ENCODE results near the gene TLE6.
A peak's percentile ranks its signal among the peaks of the same experiment; 100 is the strongest.

TLE6 gene

GRCh38 chr19:2983351-2984214, 6.2 kb downstream of the TLE6 start:
- Histone ChIP-seq H3K36me3 (no peaks in the 10 kb centered on the region), H3K4me3 (ENCODE audit: low read depth, low read length) (peak overlapping the region; percentile 25), H3K9me3 (ENCODE audit: severe bottlenecking) (no peaks in the 10 kb centered on the region), H3K27ac (peak overlapping the region; percentile 70), H3K27me3 (ENCODE audit: insufficient read depth, low read depth, severe bottlenecking) (no peaks in the 10 kb centered on the region)
- TF ChIP-seq CTCF (IDR thresholded peaks at IDR 0.05; ENCODE audit: low read depth, low read length): no peak
- DNase-seq: peak; percentile 92

- Histone ChIP-seq H3K4me3 (ENCODE audit: low read depth, low read length) (peak overlapping the region; percentile 25), H3K27ac (peak overlapping the region; percentile 70), H3K9me3 (ENCODE audit: severe bottlenecking) (no peaks in the 10 kb centered on the region), H3K36me3 (no peaks in the 10 kb centered on the region), H3K27me3 (ENCODE audit: insufficient read depth, low read depth, severe bottlenecking) (no peaks in the 10 kb centered on the region)
- no peak for DNase-seq
- no peak for TF ChIP-seq CTCF (IDR thresholded peaks at IDR 0.05; ENCODE audit: low read depth, low read length)
Observed at GRCh38 chr19:2984215-2984528, 6.8 kb downstream of the TLE6 start.

DNA sequence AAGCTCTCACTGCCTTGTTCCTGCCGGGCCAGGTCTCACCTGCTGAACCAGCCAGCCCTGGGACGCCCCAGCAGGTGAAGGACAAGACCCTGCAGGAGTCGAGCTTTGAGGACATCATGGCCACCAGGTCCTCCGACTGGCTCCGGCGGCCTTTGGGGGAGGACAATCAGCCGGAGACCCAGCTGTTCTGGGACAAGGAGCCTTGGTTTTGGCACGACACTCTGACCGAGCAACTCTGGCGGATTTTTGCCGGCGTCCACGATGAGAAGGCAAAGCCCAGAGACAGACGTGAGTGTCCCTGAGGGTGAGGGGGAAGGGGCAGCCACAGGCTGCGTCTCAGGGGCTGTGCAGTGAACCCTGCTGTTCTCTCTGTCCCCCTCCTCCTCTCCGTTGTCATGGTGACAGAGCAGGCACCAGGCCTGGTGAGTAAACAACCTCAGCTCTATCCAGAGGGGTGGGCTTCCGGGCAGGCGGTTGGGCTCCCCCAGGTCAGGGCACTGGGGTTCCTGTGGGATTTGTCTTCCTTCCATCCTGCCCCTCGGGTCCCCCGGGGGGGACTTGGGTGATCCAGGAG, 9.7 kb downstream of the TLE6 start:
- no peak overlapping the region for H3K4me3 ChIP-seq (ENCODE audit: low read depth, low read length)
- no peak for TF ChIP-seq CTCF (IDR thresholded peaks at IDR 0.05; ENCODE audit: low read depth, low read length)
- H3K27me3 ChIP-seq (ENCODE audit: insufficient read depth, low read depth, severe bottlenecking): no peaks in the 10 kb centered on the region
- DNase-seq: peak; percentile 46
- no peaks in the 10 kb centered on the region for H3K9me3 ChIP-seq (ENCODE audit: severe bottlenecking)
- no peaks in the 10 kb centered on the region for H3K36me3 ChIP-seq
- H3K27ac ChIP-seq: peak overlapping the region; percentile 49

- DNase-seq: no peak
- Histone ChIP-seq H3K36me3 (no peaks in the 10 kb centered on the region), H3K27ac (peak overlapping the region; percentile 40), H3K27me3 (ENCODE audit: insufficient read depth, low read depth, severe bottlenecking) (no peaks in the 10 kb centered on the region), H3K9me3 (ENCODE audit: severe bottlenecking) (no peaks in the 10 kb centered on the region), H3K4me3 (ENCODE audit: low read depth, low read length) (no peak overlapping the region)
- no peak for TF ChIP-seq CTCF (IDR thresholded peaks at IDR 0.05; ENCODE audit: low read depth, low read length)
Observed at GRCh38 chr19:2987797-2988196, 10.4 kb downstream of the TLE6 start.

DNA sequence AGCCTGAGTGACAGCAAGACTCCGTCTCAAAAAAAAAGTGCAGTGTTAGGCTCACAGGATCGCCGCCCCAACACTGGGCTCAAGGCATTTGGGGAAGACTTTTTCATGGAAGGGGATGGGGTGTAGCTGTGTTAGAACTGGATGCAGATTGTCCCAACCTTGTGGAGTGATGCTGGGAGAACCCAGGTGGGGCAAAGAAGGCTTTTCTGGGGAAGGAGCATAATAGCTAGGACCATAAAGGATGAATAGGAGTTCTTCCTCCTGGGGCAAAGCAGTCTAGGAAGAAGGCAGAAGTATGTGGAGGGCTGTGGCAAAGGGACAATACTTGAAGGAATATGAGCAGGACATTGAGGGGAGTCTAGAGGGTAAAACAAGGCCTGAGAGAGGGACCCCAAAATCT, 11.2 kb downstream of the TLE6 start:
- Histone ChIP-seq H3K27ac (no peak overlapping the region), H3K27me3 (ENCODE audit: insufficient read depth, low read depth, severe bottlenecking) (no peaks in the 10 kb centered on the region), H3K4me3 (ENCODE audit: low read depth, low read length) (no peak overlapping the region), H3K9me3 (ENCODE audit: severe bottlenecking) (no peaks in the 10 kb centered on the region), H3K36me3 (no peaks in the 10 kb centered on the region)
- no peak for DNase-seq
- TF ChIP-seq CTCF (IDR thresholded peaks at IDR 0.05; ENCODE audit: low read depth, low read length): no peak
